Measurements from ENCODE around the gene CABCOCO1. TPM values are rescaled to one million over a fixed set of nuclear protein-coding genes. Genes with fewer than 3 reads are reported as not detected.

CABCOCO1 gene
- polyA plus RNA-seq, 1 donor, result 0.19 TPM

- DNase-seq (ENCODE audit: low read depth), result no peak
Observed at GRCh38 chr10:61784354-61785133, 121.8 kb downstream of the CABCOCO1 start.

- no peak for DNase-seq (ENCODE audit: low read depth)
Observed at GRCh38 chr10:61785473-61786105, 122.9 kb downstream of the CABCOCO1 start.

GRCh38 chr10:61786728-61787127 lies 124.0 kb downstream of the CABCOCO1 start:
- DNase-seq (ENCODE audit: low read depth), result no peak

- DNase-seq (ENCODE audit: low read depth), result no peak
Observed at GRCh38 chr10:61787170-61787569, 124.4 kb downstream of the CABCOCO1 start.

- no peak for DNase-seq (ENCODE audit: low read depth)
Observed at GRCh38 chr10:61789031-61789430, 126.3 kb downstream of the CABCOCO1 start.

GRCh38 chr10:61791216-61791615 lies 128.5 kb downstream of the CABCOCO1 start:
- no peak for DNase-seq (ENCODE audit: low read depth)

- DNase-seq (ENCODE audit: low read depth), result no peak
Observed at GRCh38 chr10:61792097-61792716, 129.5 kb downstream of the CABCOCO1 start.

GRCh38 chr10:61792921-61793320 lies 130.2 kb downstream of the CABCOCO1 start:
- DNase-seq (ENCODE audit: low read depth), result no peak

- no peak for DNase-seq (ENCODE audit: low read depth)
Observed at GRCh38 chr10:61793760-61794703, 131.3 kb downstream of the CABCOCO1 start.

GRCh38 chr10:61795147-61795546 lies 132.4 kb downstream of the CABCOCO1 start:
- no peak for DNase-seq (ENCODE audit: low read depth)

- no peak for DNase-seq (ENCODE audit: low read depth)
Observed at GRCh38 chr10:61795551-61795950, 132.8 kb downstream of the CABCOCO1 start.

- DNase-seq (ENCODE audit: low read depth), result no peak
Observed at GRCh38 chr10:61796785-61797184, 134.1 kb downstream of the CABCOCO1 start.

- DNase-seq (ENCODE audit: low read depth), result no peak
Observed at GRCh38 chr10:61797304-61798153, 134.8 kb downstream of the CABCOCO1 start.

- no peak for DNase-seq (ENCODE audit: low read depth)
Observed at GRCh38 chr10:61798713-61799112, 136.0 kb downstream of the CABCOCO1 start.

GRCh38 chr10:61801484-61801883 lies 138.8 kb downstream of the CABCOCO1 start:
- no peak for DNase-seq (ENCODE audit: low read depth)

GRCh38 chr10:61803269-61803668 lies 140.5 kb downstream of the CABCOCO1 start:
- no peak for DNase-seq (ENCODE audit: low read depth)

- no peak for DNase-seq (ENCODE audit: low read depth)
Observed at GRCh38 chr10:61804414-61804813, 141.7 kb downstream of the CABCOCO1 start.

- no peak for DNase-seq (ENCODE audit: low read depth)
Observed at GRCh38 chr10:61805091-61805490, 142.4 kb downstream of the CABCOCO1 start.

- DNase-seq (ENCODE audit: low read depth), result no peak
Observed at GRCh38 chr10:61810263-61810662, 147.5 kb downstream of the CABCOCO1 start.

GRCh38 chr10:61812052-61812721 lies 149.5 kb downstream of the CABCOCO1 start:
- DNase-seq (ENCODE audit: low read depth), result no peak
